ENCODE measurements around the gene MAN1C1. TPM values are rescaled to one million over a fixed set of nuclear protein-coding genes. Genes with fewer than 3 reads are reported as not detected.

The MAN1C1 gene
- total RNA-seq, 6 experiments from 2014 or later = 10.7 to 38.8 (median 21.0) TPM

- no peak for ATAC-seq
- intact Hi-C loops (cut with DNase I) = no loop called here
- no peak overlapping the region for H3K4me3 ChIP-seq
- WGBS (ENCODE audit: insufficient coverage, low coverage, low lambda C conversion rate, missing lambda C conversion rate) = 61% methylated on average over 2 of the region's 2 CpGs
- H3K4me1 ChIP-seq = peaks cover 0 to 38% (median 14%) of the 10 kb centered on the region in 4 donors
- no peaks in the 10 kb centered on the region for H3K9me3 ChIP-seq
- no peak for DNase-seq
- H3K27ac ChIP-seq = no peak overlapping the region
- TF ChIP-seq POLR2A (IDR thresholded peaks at IDR 0.05) = no peak
- H3K27me3 ChIP-seq = no peaks in the 10 kb centered on the region
- H3K36me3 ChIP-seq = no peaks in the 10 kb centered on the region
Observed at GRCh38 chr1:25679171-25679570, 62.6 kb downstream of the MAN1C1 start.

GRCh38 chr1:25680701-25681100, 64.1 kb downstream of the MAN1C1 start:
- H3K27ac ChIP-seq = peak overlapping the region in 2 of 3 donors; percentile 85 to 93
- no peaks in the 10 kb centered on the region for H3K9me3 ChIP-seq
- 98% methylated on average over 4 of the region's 4 CpGs for WGBS (ENCODE audit: insufficient coverage, low coverage, low lambda C conversion rate, missing lambda C conversion rate)
- no peak overlapping the region for H3K4me3 ChIP-seq
- TF ChIP-seq CTCF (IDR thresholded peaks at IDR 0.05) (no peak), POLR2A (IDR thresholded peaks at IDR 0.05) (no peak)
- intact Hi-C loops (cut with DNase I) = no loop called here
- no peaks in the 10 kb centered on the region for H3K36me3 ChIP-seq
- no peaks in the 10 kb centered on the region for H3K27me3 ChIP-seq
- H3K4me1 ChIP-seq = peaks cover 0 to 39% (median 14%) of the 10 kb centered on the region in 4 donors
- DNase-seq = no peak
- ATAC-seq = no peak

- Histone ChIP-seq H3K9me3 (no peaks in the 10 kb centered on the region), H3K4me1 (peaks cover 0 to 36% (median 9%) of the 10 kb centered on the region in 4 donors), H3K36me3 (no peaks in the 10 kb centered on the region), H3K27ac (peak overlapping the region; percentile 20 to 93 (median 85)), H3K4me3 (no peak overlapping the region), H3K27me3 (no peaks in the 10 kb centered on the region)
- DNase-seq = peak in 1 of 3 donors; percentile 77
- peak; percentile 66 to 82 (median 76) for ATAC-seq
- WGBS (ENCODE audit: insufficient coverage, low coverage, low lambda C conversion rate, missing lambda C conversion rate) = 17% methylated on average over 6 of the region's 6 CpGs
- TF ChIP-seq POLR2A (IDR thresholded peaks at IDR 0.05) = no peak
- no peak for TF ChIP-seq CTCF (IDR thresholded peaks at IDR 0.05)
- intact Hi-C loops (cut with DNase I) = no loop called here
Observed at GRCh38 chr1:25682059-25682601, 65.5 kb downstream of the MAN1C1 start.

GRCh38 chr1:25683177-25683576, 66.6 kb downstream of the MAN1C1 start:
- intact Hi-C loops (cut with DNase I) = no loop called here
- H3K27ac ChIP-seq = peak overlapping the region in 2 of 3 donors; percentile 85 to 93
- WGBS (ENCODE audit: insufficient coverage, low coverage, low lambda C conversion rate, missing lambda C conversion rate) = 65% methylated on average over 4 of the region's 4 CpGs
- no peaks in the 10 kb centered on the region for H3K27me3 ChIP-seq
- no peaks in the 10 kb centered on the region for H3K36me3 ChIP-seq
- TF ChIP-seq CTCF (IDR thresholded peaks at IDR 0.05) = no peak
- TF ChIP-seq POLR2A (IDR thresholded peaks at IDR 0.05) = no peak
- H3K4me1 ChIP-seq = peaks cover 0 to 46% (median 9%) of the 10 kb centered on the region in 4 donors
- H3K9me3 ChIP-seq = no peaks in the 10 kb centered on the region
- DNase-seq (no peak), ATAC-seq (no peak)
- H3K4me3 ChIP-seq = no peak overlapping the region

- intact Hi-C loops (cut with DNase I) = no loop called here
- no peak for DNase-seq
Observed at GRCh38 chr1:25683731-25684130, 67.1 kb downstream of the MAN1C1 start.

More at GRCh38 chr1:25683731-25684130, 67.1 kb downstream of the MAN1C1 start:
- ATAC-seq = no peak
- no peaks in the 10 kb centered on the region for H3K27me3 ChIP-seq
- H3K4me1 ChIP-seq = peaks cover 0 to 46% (median 9%) of the 10 kb centered on the region in 4 donors
- no peaks in the 10 kb centered on the region for H3K36me3 ChIP-seq
- peak overlapping the region in 1 of 3 donors; percentile 93 for H3K27ac ChIP-seq
- no peak overlapping the region for H3K4me3 ChIP-seq
- WGBS (ENCODE audit: insufficient coverage, low coverage, low lambda C conversion rate, missing lambda C conversion rate) = 52% methylated on average over 6 of the region's 9 CpGs
- H3K9me3 ChIP-seq = no peaks in the 10 kb centered on the region
- TF ChIP-seq POLR2A (IDR thresholded peaks at IDR 0.05) (no peak), CTCF (IDR thresholded peaks at IDR 0.05) (no peak)
